GM21367 (cell line): ENCODE results near the gene NDUFS1.
"Not testable (repeated sequence)": the region's sequence is repeated elsewhere in the genome, so short reads cannot be mapped to it uniquely, and the experiment has no call there.

Source experiments
- ATAC-seq: cut with Tn5 transposase; IDR thresholded peaks from one replicate; pipeline ENCODE4 v1.9.1; 2021; ENCODE audit not compliant: unreplicated experiment

NDUFS1 gene

DNA sequence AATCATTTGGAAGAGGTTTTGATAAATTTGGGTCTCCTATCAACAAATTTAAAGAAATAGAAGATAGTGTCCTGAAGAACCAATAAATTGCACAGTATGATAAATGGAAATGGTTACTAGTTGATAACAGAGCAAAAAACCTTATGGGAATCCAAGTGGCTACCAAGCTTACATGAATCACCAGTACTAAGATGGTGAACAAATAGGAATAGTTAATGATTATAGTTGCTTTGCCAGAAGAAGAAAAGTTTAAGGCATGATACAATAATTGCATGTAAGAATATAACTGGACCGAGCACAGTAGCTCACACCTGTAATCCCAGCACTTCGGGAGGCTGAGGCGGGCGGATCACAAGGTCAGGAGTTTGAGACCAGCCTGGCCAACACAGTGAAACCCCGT lies 53.7 kb downstream of the NDUFS1 start:
- ATAC-seq, result no peak

GRCh38 chr2:206105038-206105437 lies 54.2 kb downstream of the NDUFS1 start:
- no peak for ATAC-seq

GRCh38 chr2:206098872-206099271 lies 60.4 kb downstream of the NDUFS1 start:
- ATAC-seq, result not testable (repeated sequence)

DNA sequence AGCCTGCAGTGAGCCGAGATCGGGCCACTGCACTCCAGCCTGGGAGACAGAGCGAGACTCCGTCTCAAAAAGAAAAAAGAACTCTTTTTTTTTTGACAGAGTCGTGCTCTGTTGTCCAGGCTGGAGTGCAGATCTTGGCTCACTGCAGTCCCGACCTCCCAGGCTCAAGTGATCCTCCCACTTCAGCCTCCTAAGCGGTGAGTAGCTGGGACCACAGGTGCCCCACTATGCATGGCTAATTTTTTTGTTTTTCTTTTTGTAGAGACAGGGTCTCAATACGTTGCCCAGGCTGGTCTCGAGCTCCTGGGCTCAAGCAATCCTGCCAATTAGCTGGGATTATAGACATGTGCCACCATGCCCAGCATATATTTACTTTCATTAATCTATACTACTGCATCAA lies 60.8 kb downstream of the NDUFS1 start:
- no peak for ATAC-seq

GRCh38 chr2:206096876-206097275 lies 62.4 kb downstream of the NDUFS1 start:
- ATAC-seq, result no peak

- no peak for ATAC-seq
These were observed 63.5 kb downstream of the NDUFS1 start for GRCh38 chr2:206095536-206096332.

DNA sequence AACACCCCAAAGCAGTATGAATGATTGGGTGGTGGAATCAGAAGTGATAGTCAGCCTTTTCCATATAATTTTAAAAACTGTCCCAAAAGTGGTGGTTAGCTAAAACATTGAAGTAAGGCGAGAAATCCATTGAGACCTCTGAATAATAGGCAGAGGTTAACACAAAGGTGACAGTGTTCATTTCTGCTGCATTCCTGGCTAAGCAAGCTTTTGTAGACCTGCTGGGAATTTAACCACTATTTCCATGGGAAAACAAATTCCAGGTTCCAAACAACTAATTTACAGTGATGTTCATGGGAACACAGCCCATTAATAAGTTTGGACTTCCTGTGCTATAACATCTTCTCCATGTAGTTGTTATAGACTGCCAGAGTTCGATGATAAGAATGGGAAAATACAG lies 66.9 kb downstream of the NDUFS1 start:
- ATAC-seq, result no peak

DNA sequence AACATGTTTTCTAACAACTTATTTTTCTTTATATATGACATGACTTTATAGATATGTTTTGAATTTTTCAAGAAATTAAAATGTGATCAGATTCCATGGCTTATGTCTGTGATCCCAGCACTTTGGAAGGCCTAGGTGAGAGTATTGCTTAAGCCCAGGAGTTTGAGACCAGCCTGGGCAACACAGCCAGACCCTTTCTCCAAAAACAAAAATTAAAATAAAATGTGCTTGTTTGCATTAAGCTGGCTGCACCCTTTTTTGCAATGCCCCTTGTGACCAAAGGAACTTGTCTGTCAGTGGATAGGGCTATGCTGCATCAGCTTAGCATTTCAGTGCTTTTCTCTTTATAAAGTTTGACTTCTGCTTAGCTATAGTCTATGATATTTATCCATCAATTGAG lies 71.0 kb downstream of the NDUFS1 start:
- no peak for ATAC-seq

GRCh38 chr2:206086716-206087350 lies 72.4 kb downstream of the NDUFS1 start:
- ATAC-seq, result no peak

- peak; percentile 80 for ATAC-seq
These were observed 73.3 kb downstream of the NDUFS1 start, which contains the start of gene INO80D for GRCh38 chr2:206085742-206086445. TSS of gene INO80D (minus strand) at chr2:206086174. CDS start at chr2:206063016, 23,158 bp downstream.

DNA sequence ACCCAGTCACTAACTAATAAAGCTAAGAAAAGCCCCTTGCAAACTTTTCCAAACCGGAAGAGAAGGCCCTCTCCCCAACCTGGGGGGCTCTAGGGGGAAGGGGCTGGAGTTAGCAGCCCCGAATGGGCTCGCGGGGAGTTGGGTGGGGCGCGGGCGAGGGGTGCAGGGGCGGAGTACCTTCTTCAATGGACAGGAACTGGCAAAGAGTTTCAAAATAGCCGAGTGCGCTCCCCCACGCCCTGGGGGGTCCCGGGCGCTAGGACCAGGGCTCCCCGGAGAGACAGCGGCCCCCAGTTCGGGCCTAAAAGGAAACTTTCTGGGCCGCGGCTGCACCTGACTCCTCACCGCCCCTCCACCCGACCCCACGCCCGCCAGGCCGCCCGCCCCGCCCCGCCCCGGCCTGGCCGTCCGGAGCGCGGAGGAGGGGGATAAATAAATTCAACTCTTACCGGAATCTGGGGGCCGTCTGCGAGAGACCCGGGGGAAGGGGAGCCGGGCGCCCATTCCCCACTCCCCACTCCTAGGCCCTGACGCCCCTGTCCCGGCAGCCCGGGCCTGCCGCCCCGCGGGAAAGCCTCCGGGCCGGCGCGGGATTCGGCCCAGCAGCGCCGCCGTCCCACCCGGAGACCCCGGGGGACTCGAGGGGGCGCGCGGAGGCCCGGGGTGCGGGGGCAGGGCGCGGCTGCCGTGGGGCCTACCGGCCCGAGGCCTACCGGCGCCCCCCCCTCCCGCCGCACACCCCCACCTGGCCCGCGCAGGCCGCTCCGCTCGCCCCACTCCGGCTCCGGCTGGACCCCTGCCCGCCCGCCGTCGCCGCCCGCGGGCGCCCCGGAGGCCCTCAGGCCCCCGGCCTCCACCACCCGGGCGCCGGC lies 74.1 kb downstream of the NDUFS1 start:
- peak; percentile 26 for ATAC-seq

- no peak for ATAC-seq
These were observed 74.8 kb downstream of the NDUFS1 start for GRCh38 chr2:206084439-206084869.

- ATAC-seq, result peak; percentile 27
These were observed 75.4 kb downstream of the NDUFS1 start for GRCh38 chr2:206083602-206084438.

- ATAC-seq, result no peak
These were observed 76.9 kb downstream of the NDUFS1 start for GRCh38 chr2:206082298-206082843.

DNA sequence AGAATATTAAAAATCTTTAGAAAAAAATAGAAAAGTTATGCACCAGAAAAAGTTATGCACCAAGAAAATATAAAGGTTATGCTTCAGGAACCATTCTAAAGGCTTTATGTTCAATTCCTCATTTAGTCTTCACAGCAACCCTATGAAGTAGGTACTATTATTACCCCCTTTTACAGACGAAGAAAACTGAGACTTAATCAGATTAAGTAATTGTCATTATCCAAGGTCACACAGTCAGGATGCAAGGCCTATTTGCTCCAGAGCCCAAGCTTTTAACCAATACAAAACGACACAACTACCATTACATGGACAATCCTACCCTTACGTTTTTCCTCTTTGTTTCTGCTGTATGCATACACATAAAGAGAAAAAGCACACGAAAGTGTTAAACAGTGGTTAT lies 78.3 kb downstream of the NDUFS1 start:
- no peak for ATAC-seq

- ATAC-seq, result no peak
These were observed 79.4 kb downstream of the NDUFS1 start for GRCh38 chr2:206079699-206080465.

DNA sequence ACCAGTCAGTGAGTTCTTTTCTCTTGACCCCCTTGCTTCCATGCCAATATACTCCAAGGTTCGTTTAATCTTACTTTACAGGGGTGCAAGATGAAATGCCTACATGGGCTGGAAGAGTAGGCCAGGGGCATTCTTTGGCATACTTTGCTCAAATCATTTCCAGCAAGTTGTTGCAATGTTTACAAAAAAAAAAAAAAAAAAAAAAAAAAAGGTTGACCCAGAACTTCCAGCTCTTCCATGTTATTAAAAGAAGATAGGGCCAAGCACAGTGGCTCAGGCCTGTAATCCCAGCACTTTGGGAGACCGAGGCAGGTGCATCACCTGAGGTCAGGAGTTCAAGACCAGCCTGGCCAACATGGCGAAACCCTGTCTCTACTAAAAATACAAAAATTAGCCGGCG lies 81.4 kb downstream of the NDUFS1 start:
- not testable (repeated sequence) for ATAC-seq

DNA sequence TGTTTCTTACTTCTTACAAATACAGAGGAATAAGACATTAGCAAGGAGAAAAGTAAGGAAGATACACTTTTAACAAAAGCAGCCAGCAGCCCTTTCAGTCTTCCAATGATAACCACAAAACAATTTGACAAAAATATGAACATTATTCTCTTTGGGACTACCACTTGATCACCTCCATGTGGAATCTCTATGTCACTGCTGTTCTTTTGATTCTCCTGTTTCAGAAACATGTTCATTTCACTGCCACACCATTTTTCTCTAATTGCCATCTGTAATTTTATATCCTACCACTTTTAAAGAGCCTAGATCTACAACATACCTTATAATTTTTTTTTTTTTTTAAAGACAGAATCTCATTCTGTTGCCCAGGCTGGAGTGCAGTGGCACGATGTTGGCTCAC lies 84.1 kb downstream of the NDUFS1 start:
- ATAC-seq, result no peak

- no peak for ATAC-seq
These were observed 87.4 kb downstream of the NDUFS1 start for GRCh38 chr2:206071807-206072206.
